Measurements from ENCODE around the gene UQCRFS1. TPM values are rescaled to one million over a fixed set of nuclear protein-coding genes. Genes with fewer than 3 reads are reported as not detected.

UQCRFS1 gene
- total RNA-seq, result 39.6 and 42.0 TPM in 2 replicates

GRCh38 chr19:29212648-29213573 lies at the start of gene UQCRFS1:
UQCRFS1 (minus strand) TSS chr19:29213151; CDS start chr19:29213118, 33 bp downstream.

Data from epithelial cell of alveolus of lung (primary cell).